Measurements from ENCODE around the gene BPIFB2.
"Not testable (repeated sequence)": the region's sequence is repeated elsewhere in the genome, so short reads cannot be mapped to it uniquely, and the experiment has no call there.

The BPIFB2 gene

DNA sequence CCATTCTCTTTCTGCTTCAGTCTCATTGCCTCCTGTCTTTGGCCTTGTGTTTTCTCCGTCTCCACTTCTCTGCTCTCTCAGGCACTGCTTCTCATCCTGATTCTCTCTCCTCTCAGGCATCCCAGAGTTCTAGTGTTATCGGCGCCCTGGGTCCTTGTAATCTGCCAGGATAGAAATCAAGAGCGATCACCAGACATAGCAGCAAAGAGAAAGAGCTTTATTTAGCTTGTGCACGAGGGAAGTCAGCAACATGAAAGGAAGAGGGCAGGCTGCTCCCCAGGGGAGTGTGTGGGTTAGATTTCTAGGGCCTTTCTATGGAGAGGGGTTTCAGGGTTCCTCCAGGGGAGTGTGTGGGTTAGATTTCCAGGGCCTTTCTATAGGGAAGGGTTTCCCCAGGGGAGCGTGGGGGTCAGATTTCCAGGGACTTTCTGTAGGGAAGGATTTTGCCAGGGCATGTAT is 35.8 kb upstream of the BPIFB2 start:
- DNase-seq = no peak

DNA sequence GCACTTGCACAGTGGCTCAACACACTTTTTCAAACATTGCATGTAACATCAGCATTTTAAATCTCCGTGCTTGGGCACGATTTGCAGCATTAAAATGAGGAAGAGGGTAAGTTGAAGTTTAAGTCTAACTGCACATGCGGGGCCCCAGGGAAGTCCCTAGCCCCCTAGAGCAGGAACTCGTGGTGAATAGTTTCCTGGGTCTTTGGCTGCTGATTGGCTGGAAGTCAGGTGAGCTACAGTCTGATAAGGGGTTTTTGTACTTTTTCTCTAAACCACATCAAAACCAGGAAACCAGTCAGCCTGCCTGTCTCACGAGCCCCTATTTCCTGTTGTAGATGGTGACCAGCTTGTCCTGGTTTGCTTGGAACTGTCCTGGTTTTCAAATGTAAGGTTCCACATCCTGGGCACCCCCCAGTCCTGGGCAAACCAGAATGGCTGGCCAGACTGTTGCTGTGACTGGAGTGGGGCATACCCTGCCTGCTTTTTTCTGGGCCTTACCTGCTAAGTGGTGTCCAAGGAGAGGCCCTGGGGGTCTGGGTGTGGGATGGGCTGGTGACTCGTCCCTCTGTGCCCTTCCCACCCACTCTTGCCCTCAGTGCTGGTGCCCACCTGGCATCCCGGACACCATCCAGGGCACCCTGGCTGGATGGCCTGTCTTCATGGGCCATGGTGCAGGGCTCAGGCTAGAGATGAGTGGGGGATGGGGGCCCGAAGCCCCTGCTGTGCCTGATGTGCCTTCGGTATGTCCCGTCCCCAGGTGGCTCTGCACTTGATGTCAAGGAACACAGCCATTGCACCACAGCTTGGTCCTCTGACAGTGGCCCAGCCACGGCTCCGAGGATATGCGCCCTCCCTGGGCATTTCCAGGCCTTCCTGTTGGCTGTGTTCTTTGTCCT is 35.1 kb upstream of the BPIFB2 start:
- DNase-seq = no peak

DNA sequence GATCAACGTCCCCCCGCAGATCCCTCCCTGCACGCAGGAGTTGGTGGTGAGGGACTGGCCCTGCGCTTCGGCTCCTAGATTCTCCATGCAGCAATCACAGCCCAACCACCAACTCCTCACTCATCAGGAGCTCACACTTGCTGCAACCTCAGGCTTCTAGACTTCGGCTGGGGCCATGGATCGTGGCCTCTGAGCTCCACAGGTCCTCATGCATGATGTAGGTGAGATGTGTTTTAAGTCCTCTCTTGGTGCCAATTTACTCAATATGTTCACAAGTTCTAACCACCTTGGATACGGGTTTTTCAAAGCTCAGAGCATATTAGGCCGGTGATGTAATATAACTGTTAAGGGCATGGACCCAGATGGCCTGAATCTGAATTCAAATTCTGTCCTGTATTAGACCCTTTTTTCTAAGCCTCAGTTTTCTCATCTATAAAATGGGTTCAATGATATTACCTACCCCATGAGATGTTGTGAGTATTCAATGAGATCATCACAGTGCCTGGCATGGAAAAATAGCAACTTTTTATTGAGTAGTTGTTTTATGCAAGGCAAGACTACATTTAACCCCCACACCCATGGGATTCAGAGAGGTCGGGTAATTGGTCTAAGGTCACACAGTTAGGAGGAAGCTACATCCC is 34.3 kb upstream of the BPIFB2 start:
- DNase-seq = no peak

DNA sequence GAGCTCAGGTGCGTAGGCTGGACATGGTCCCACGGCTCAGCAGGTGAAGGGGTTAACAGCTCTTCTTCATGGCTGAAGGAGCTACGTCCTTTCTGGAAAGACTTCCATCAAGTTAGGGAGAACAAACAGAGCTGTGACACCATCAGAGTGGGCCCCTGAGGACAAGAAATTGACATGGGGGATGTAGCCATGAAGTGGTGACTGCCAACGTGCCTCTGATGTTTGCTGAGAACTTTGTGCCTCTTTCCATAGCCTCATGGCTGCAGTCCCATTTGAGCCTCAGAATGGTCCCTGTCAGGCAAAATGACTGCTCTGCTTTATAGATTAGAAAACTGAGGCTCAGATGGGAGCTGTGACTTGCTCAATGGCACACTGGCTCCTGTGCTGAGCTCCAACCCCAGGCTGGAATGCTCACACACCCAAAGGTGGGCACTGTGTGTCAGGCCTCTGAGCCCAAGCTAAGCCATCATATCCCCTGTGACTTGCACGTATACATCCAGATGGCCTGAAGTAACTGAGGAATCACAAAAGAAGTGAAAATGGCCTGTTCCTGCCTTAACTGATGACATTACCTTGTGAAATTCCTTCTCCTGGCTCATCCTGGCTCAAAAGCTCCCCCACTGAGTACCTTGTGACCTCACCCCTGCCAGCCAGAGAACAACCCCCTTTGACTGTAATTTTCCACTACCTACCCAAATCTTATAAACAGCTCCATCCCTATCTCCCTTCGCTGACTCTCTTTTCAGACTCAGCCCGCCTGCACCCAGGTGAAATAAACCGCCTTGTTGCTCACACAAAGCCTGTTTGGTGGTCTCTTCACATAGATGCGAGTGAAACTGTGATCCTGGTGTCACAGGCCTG is 33.1 kb upstream of the BPIFB2 start:
- not testable (repeated sequence) for DNase-seq

DNA sequence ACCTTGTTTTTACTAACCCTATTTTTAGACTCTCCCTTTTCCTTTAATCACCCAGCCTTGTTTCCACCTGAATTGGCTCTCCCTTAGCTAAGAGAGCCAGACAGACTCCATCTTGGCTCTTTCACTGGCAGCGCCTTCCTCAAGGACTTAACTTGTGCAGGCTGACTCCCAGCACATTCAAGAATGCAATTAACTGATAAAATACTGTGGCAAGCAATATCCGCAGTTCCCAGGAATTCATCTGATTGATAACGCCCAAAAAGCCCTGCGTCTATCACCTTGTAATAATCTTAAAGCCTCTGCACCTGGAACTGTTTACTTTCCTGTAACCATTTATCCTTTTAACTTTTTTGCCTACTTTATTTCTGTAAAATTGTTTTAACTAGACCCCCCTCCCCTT is 32.4 kb upstream of the BPIFB2 start:
- not testable (repeated sequence) for DNase-seq

DNA sequence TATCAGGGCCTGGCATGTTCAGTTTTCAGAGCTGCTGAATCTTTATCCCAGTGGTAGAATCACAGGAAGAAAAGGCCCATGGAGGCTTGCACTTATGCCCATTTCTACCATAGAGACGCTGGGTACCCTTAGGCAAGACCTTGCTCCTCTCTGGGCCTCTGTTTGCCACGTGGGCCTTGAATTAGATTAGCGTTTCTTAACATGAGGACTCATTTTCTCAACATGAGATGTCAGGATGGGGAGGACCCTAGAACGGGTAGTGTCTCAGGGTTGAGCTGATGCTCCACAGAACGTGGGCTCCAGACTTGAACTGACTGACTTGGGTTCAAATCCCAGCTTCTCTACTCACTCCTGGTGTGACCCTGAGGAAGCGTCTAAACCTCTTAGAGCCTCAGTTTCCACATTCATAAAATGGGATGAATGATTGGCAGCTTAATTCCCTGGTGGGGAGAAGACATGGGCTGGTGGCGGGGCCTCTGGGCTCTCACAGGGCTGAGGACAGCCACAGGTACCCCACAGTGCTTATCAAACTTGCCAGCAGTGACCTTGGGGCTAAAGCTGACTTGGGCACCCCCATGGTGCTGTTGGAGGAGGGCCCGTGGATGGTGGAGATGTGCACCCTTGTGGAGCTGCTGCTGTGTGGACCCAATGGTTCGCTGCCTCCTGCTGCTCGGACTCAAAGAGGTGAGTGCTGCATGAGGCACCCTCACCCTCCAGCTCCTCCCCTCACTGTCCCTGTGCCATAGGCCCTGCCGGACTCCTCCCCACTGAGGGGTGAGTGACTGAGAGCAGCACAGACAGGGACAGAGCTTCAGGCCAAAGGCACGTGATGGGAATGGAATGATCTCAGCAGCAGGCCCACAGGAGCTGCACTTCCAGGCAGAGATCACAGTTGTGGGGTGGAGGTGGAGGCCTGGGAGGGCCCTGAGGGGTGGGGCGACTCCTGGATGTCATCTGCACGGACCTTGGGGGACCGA is 31.5 kb upstream of the BPIFB2 start:
- DNase-seq = no peak

DNA sequence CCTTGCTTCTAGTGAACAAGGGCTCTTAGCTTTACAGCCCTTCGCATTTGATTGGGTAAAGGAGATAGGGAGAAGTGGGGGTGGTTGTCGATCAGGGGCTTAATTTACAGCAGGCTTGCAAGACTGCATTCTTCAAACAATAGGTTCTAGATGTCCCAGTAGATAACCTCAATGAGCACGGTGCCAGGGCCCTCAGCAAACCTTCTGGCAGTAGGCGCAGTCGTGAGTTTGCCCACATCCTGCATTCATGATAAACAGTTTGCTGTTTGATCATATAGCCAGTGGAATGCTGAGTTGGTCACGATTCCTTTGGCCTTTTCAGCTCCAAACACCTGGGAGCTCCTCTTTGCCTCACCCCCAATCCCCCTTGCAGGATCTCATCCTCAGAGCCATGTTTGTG is 30.8 kb upstream of the BPIFB2 start:
- no peak for DNase-seq

DNA sequence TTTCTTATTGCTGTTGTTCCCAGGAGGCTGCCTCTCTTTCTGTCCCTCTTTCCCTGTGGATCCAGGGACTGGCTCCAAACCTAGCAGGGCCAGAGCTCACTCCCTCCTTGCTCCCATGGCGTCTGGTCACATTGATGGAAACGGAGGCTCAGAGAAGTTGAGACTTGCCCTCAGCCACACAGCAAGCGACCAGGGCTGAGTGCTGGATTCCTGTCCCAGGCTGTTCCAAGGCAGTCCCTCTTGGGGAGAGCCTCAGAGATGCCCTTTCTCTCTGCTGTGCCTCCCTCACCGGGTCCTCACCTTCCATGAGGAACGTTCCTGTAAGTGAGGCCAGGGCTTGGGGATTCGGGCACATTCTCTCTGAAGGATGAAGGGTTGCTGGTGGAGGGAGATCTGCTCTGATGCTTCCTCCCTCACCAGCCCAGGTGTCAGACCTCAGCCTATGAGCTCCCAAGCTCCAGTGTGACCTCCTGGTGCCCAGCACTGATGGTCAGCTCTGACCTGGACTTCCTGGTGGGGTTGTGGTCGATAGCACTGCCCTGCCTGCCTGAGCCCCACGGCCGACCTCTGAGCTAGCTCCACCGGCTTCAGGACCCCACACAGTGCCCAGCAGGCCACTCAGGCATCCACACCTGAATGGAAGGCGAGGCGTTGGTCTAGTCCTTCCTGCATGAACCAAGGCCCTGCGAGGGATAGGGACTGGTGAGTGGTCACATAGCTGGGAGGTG is 30.1 kb upstream of the BPIFB2 start:
- DNase-seq = no peak

DNA sequence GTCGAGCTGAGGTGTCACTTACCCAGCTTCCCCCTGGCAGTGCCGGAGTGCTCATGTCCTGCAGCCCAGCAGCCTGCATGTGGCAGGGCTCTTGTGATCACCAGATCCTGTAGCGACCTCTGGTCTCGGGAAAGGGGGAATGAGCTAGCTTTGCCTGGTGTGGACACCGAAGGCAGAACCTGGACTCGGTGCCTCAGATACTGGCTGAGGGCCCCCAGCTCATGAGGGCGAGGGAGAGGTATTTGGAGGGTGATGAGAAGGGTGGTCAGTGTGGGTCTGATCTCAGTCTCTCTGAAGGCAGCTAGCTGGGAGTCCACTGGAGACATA is 29.5 kb upstream of the BPIFB2 start:
- DNase-seq = no peak

DNA sequence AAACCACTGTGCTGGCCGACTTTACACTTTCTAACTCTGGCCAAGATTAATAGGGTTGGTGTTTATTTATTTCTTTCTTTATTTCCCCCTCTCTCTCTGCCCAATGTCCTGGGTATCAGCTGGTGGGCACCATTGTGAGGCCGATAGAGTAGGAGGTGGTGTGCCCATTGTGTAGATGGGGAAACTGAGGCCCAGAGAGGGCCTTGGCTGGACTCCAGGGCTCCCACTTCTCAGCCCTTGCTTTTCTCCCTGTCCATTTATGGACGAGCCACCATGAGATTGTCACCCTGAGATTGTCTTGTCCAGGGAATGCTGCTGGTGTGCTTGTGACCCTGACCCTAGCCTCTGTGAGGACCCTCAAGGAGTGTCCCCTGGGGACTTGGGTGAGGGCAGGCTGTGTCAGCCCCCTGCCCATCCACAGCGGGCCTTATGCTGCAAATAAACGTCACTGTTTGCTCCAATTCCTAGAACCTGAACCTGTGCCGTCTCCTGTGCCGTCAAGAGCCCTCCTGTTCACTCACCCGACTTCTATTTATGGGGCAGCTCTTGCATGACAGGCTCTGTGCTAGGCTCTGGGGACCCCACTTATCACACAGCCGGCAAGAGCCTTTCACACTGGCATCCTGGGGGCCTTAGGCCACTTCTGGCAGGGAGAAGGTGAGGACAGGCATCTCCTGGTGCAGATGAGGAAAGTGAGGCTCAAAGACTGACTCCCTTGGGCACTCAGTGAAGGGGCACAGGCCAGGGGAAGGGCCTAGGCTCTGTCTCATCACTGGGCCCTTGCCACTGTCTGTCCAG is 28.1 kb upstream of the BPIFB2 start:
- no peak for DNase-seq

DNA sequence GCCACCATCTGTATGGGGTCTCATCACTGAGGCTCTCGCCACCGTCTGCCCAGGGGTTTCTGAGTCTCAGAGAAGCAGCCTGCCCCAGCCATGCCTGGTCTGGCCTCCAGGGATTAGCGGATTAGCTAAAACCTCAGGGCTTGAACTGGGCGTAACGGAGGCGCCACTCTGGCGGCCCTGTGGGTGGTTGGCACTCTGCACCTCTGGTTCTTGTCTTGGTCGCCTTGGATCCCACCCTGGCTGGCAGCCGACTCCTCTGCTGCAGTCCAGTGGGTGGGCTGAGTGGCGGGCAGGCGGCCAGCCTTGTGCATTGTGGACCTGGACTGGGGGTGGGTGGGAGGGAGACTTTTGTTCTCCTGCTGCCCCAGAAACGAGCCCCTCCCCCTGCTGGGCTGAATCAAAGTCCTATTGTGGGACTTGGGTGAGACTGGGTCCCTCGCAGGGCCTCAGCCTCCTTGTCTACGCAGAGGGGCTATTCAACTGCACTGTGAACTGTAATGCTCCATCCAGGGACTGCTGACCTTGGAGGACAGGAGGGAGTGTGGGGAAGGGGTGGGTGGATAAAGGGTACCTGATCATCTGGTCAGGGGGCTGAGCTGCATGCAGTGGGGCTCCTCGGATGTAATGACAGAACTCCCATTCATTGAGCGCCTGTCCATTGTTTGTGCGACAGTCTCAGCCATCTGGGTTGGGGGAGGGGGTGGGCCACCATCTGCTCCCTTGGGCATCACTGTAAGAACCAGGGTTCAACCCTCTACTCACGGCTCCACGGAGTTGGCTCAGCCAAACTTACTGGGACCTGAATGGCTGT is 27.2 kb upstream of the BPIFB2 start:
- no peak for DNase-seq

DNA sequence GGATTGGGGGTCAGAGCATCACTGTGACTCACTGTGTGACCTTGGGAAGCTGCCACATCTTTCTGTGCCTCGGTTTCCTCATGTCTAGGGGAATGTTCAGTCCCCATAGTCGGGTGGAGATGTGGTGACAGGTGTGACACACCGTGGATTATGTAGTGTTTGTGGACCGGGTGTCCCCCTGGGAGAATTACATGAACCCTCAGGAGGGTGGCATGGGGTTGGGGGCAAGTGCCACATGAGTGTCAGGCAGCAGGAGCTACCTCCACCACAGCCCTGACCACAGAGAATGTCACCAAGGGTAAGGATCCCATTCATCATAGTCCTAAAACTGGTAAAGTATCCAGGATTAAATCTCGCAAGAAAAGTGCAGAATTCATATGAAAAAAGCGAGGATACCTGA is 26.5 kb upstream of the BPIFB2 start:
- DNase-seq = no peak

DNA sequence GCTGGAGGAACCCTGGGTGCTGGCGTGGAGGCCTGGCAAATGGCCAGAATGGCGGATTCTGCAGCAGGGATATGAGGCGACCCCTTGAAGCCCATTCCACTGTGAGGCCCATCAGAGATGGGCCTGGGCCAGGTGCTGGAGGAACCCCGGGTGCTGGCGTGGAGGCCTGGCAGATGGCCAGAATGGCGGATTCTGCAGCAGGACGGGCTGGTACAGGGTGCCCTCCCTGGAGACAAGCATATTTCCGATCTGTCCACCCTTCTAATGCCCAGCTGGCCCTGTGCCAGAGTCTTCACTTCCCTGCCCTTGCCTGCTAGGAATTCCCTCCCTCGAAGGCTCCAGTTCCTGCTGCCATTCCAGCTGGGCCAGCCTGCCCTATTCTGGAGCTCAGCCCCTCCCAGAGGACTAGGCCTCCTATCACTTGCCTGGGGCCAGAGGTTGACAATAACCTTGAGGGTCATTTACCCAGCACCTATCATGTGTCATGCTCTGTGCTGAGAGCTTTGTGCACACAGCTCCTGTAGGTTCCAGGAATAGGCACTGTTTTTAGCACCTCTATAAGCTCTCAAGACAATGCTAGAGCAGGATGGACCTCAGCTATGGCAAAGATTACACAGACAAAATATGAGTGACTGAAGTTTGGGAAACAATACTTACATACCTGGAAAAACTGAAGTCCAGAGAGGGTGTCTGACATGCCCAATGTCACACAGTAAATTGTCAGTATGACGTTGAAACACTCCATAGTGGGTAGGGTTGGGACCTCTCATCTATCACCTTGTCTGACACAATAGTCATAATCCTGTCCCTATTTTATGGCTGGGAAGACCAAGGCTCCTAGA is 24.7 kb upstream of the BPIFB2 start:
- DNase-seq = no peak

DNA sequence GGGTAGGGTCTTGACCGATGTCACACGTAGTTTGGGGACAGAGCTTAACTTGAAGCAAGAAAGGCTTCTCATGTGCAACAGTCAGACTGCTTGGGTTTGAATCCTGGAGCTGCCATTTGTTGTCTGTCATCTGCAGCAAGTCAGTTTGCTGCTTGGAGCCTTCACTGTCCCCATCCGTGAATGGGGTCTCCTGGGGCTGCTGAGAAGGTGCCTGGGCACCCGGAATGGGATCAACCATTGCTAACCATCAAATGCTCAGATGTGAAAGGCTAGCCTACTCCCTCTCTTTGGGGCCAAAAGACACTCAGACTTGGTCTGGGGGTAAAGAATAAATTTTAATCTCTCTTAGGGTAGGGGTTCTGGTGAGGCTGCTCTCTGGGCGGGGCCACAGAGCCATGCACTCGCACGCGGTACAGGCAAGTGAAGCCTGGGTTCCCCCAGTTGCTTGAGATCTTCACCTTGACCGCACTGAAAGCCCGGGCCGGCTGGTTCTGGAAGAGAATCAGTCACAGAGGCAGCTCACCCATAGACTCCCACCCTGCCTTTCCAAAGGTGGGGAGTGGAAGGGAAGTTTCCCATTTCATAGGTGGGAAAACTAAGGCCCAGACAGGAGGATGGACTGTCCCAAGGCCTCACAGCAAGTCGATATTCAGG is 23.9 kb upstream of the BPIFB2 start:
- no peak for DNase-seq

DNA sequence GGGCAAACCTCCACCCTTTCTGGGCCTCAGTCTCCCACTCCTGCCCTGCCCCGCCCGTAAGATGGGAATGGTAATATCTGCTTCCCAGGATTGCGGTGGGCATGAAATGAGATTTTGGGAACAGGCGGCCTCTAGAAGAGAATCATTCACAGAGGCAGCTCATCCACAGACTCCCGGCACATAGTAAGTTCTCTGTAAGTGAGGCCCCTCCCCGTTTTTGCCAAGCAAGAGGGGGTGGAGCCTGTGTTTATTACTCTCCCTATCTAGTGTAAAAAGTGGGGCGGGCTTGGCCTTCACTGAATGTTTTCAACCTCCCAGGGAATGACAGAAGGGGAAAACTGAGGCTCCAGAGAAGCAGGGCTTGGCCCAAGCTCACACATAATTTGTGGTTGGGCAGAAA is 23.3 kb upstream of the BPIFB2 start:
- DNase-seq = no peak

DNA sequence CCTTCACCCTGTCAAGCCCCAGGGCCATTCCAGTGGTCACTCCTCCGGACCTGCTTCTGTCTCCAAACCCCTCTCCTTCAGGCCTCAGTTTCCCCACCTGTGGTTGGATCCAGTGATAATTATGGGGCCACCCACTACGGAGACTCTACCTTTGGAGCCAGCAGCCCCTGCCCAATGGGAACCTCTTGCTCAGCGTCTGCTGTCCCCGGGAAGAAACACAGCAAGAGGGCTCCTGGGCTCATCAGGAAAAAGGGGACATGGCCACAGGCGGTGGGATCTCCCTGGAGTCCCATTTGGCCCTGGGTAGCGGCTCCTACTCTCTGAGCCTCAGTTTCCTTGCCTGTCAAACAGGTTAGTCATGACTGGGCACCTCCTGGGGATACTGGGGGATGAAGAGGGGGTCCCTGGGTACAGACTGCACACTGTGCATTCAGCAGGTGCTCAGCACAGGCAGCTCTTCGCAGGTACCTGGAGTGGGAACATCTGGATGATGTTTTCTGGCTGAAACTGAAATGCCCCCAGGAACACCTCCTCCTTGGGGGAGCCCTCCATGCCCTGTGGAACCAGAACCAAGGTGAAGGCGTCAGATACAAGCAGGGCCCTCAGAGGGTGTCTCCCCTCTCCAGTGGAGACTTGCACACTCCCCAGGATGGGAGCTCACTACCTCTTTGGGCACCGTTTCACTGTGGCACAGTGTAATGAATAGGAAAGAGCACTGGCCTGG is 22.7 kb upstream of the BPIFB2 start:
- no peak for DNase-seq

DNA sequence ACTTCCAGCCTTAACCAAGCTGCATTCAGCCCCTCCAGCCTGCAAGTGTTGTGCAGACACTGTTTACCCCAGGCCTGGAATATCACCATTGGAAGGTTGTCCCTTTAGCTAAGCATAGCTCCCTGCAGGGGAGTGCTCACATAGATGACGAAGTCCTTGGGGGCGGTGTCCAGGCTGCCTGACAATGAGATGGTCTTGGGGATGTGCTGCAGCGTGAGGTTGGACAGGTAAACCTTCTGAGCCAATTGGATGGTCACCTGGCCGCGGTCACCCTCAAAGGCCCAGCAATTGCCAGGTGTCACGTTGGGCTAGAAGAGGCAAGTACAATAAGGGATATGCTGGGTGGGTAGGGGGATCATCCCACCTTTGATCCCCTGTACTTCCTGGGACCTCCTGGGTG is 21.9 kb upstream of the BPIFB2 start:
- DNase-seq = no peak
